Anterior cingulate cortex (tissue), 58 donors: Measurements from ENCODE around the gene EGR1.
A peak's percentile ranks its signal among the peaks of the same experiment; 100 is the strongest.

Source experiments
- DNase-seq, 58 donors: peaks; one replicate each; lab custom pipeline; 2025; lab: John Stamatoyannopoulos, UW

Gene EGR1

GRCh38 chr5:138450971-138451370 lies 14.3 kb upstream of the EGR1 start:
- DNase-seq, result no peak

- DNase-seq, result no peak
Measured at GRCh38 chr5:138452720-138453119, 12.6 kb upstream of the EGR1 start.

- no peak for DNase-seq
Measured at GRCh38 chr5:138453590-138453989, 11.7 kb upstream of the EGR1 start.

GRCh38 chr5:138454121-138454520 lies 11.2 kb upstream of the EGR1 start:
- no peak for DNase-seq

GRCh38 chr5:138455232-138455930 lies 9.9 kb upstream of the EGR1 start:
- DNase-seq, result peak in 19 of 58 donors; percentile 14 to 78 (median 36)

GRCh38 chr5:138457531-138458275 lies 7.6 kb upstream of the EGR1 start:
- DNase-seq, result peak in 1 of 58 donors; percentile 26

GRCh38 chr5:138458384-138458783 lies 6.9 kb upstream of the EGR1 start:
- peak in 30 of 58 donors; percentile 20 to 70 (median 46) for DNase-seq

GRCh38 chr5:138458856-138459255 lies 6.4 kb upstream of the EGR1 start:
- DNase-seq, result no peak

- peak in 15 of 58 donors; percentile 8 to 63 (median 32) for DNase-seq
Measured at GRCh38 chr5:138459311-138459933, 5.9 kb upstream of the EGR1 start.

- no peak for DNase-seq
Measured at GRCh38 chr5:138460032-138460693, 5.1 kb upstream of the EGR1 start.

GRCh38 chr5:138461343-138462125 lies 3.7 kb upstream of the EGR1 start:
- DNase-seq, result peak in 5 of 58 donors; percentile 18 to 43 (median 34)

- DNase-seq, result no peak
Measured at GRCh38 chr5:138463419-138464007, 1.8 kb upstream of the EGR1 start.

- peak in 57 of 58 donors; percentile 61 to 95 (median 89) for DNase-seq
Measured at GRCh38 chr5:138464008-138464387, 1.3 kb upstream of the EGR1 start.

- DNase-seq, result peak; percentile 89 to 100 (median 98)
Measured at GRCh38 chr5:138464388-138465260, 655 bp upstream of the EGR1 start.

- peak in 4 of 58 donors; percentile 30 to 78 (median 46) for DNase-seq
Measured at GRCh38 chr5:138466125-138466899, 1.0 kb downstream of the EGR1 start.

GRCh38 chr5:138466900-138467710 lies 1.8 kb downstream of the EGR1 start:
- no peak for DNase-seq

- DNase-seq, result no peak
Measured at GRCh38 chr5:138467711-138468132, 2.4 kb downstream of the EGR1 start.
